ENCODE data around the gene ILKAP.

DNA sequence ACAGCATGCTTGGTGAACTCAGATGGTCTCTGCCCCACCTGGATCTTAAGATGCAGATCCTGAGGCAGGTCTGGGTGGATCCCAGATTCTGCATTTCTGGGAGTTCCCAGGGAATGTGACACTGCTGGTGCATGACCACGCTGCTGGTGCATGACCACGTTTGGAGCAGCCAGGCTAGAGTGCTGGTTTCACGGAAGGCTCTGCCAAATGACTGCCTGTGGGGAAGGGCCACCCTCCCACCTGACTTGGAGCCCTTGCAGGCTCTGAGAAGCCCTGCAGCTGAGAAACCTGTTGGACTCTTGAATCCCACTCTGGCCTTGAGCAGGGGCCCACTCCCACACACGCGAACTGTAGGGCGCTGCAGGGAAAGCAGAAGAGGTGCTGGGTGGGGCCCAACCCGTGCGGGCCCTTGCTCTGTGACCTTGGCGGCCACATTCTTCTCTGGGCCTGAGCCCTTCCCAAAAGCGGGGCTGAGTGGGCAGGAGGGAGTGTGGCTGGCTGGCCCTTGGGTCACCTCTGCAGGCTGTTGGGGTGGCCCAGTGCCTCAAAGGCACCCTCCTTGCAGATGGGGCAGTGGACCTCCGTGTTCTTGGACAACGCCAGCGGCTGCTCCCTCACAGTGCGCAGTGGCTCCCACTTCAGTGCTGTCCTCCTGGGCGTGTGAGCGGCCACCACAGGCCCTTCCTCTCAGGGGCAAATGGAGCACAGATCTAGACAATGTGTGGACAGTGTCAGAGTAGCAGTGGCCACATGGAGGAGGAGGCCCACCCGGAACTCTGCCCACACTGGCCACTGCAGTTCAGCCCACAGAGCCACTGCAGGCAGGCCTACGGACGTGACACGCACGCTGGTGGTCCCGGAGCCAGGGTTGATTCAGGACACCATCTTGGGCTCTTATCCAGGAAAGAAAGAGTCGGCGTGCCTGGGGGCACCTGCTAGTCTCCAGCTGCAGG lies 36.8 kb downstream of the ILKAP start:
- no peak for TF ChIP-seq EZH2phosphoT487 (conservative IDR thresholded peaks at IDR 0.05; ENCODE audit: low read length)
- TF ChIP-seq, protein P1, sequence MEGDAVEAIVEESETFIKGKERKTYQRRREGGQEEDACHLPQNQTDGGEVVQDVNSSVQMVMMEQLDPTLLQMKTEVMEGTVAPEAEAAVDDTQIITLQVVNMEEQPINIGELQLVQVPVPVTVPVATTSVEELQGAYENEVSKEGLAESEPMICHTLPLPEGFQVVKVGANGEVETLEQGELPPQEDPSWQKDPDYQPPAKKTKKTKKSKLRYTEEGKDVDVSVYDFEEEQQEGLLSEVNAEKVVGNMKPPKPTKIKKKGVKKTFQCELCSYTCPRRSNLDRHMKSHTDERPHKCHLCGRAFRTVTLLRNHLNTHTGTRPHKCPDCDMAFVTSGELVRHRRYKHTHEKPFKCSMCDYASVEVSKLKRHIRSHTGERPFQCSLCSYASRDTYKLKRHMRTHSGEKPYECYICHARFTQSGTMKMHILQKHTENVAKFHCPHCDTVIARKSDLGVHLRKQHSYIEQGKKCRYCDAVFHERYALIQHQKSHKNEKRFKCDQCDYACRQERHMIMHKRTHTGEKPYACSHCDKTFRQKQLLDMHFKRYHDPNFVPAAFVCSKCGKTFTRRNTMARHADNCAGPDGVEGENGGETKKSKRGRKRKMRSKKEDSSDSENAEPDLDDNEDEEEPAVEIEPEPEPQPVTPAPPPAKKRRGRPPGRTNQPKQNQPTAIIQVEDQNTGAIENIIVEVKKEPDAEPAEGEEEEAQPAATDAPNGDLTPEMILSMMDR (IDR thresholded peaks at IDR 0.05; ENCODE audit: insufficient read depth, low read length, poor library complexity, severe bottlenecking), result no peak

All from SU-DHL-6 (cell line).